K562 (cell line): ENCODE results near the gene MOSPD3. TPM values are rescaled to one million over a fixed set of nuclear protein-coding genes. Genes with fewer than 3 reads are reported as not detected.
A peak's percentile ranks its signal among the peaks of the same experiment; 100 is the strongest.

Experiments used
- ATAC-seq: fragments of 200-7000 bp; cut with Tn5 transposase; 3 replicates; pipeline ENCODE4 v1.9.1; 2020; ENCODE audit warnings: moderate library complexity
- BruUV-seq: library from RNA; stranded (reverse); fragments of 400-500 nt; replicated peaks from 2 replicates; lab custom pipeline; 2021; lab: Mats Ljungman, UMichigan
- CTCF ChIA-PET: fragments of 300-600 bp; formaldehyde crosslinking; extraction: SDS; loops from one replicate; lab custom pipeline; 2021; ENCODE audit warnings: low intra/inter-chr PET ratio; lab: Yijun Ruan, JAX
- POLR2A ChIA-PET: fragments of 300-600, 350-650 bp; sonication (Branson Sonifier 250); formaldehyde crosslinking; extraction: SDS; loops from one replicate; lab custom pipeline; 2021; ENCODE audit warnings: antibody characterized with exemption, inconsistent platforms; lab: Yijun Ruan, JAX
- DNase-seq, 4 experiments: peaks; one replicate each; pipeline versions ENCODE4 v3.0.0 to v3.0.0-alpha.2; 2011 to 2018; ENCODE audit warnings: low spot score in 3 of 4, mixed read lengths in 3 of 4; ENCODE audit errors: extremely low read depth in 1 of 4
- FAIRE-seq: peaks from 2 replicates; lab custom pipeline; 2011; peaks lifted over from hg19 to GRCh38; lab: Jason Lieb, UNC
- H2AFZ ChIP-seq: 2 replicates; pipeline ENCODE4 v1.6.0; 2011; ENCODE audit warnings: low read depth, low read length, control low read depth, inconsistent platforms
- H3K27ac ChIP-seq: fragments of 200-600 bp; 3 replicates; pipeline ENCODE4 v1.8.0; 2011; ENCODE audit warnings: low read depth, mild to moderate bottlenecking, control low read depth, inconsistent platforms, low read length, moderate library complexity, mixed read lengths; ENCODE audit errors: extremely low read depth
- H3K27me3 ChIP-seq, 2 experiments: fragments of 300-600 bp in 1 of 2; 2 replicates in 1 of 2; 3 replicates in 1 of 2; pipeline versions ENCODE4 v1.6.0 to v1.8.0; 2011; ENCODE audit warnings: inconsistent platforms in 2 of 2, low read length in 2 of 2, mild to moderate bottlenecking in 1 of 2, mixed read lengths in 1 of 2, moderate library complexity in 1 of 2; ENCODE audit not compliant: control insufficient read depth in 2 of 2, insufficient read depth in 2 of 2
- H3K36me3 ChIP-seq: fragments of 300-600 bp; 3 replicates; pipeline ENCODE4 v1.8.0; 2011; ENCODE audit warnings: mild to moderate bottlenecking, low read length, inconsistent platforms; ENCODE audit not compliant: control insufficient read depth, insufficient read depth
- H3K4me1 ChIP-seq, 2 experiments: fragments of 200-600 bp in 1 of 2; replicated peaks in 1 of 2; 2 replicates in 1 of 2; 3 replicates in 1 of 2; pipeline versions ENCODE4 v1.5.1 to v1.8.0; 2011; ENCODE audit warnings: inconsistent platforms in 2 of 2, low read length in 2 of 2, mild to moderate bottlenecking in 1 of 2, mixed read lengths in 1 of 2, moderate library complexity in 1 of 2; ENCODE audit not compliant: control insufficient read depth in 2 of 2, insufficient read depth in 2 of 2
- H3K4me2 ChIP-seq: 2 replicates; pipeline ENCODE4 v1.6.1; 2011; ENCODE audit warnings: low read length, control low read depth, inconsistent platforms, mixed read lengths; ENCODE audit not compliant: insufficient read depth
- H3K4me3 ChIP-seq: fragments of 200-600 bp; sonication (generic), shearing (Covaris generic); 2 replicates; pipeline ENCODE4 v1.5.1; 2016; ENCODE audit warnings: control low read depth, inconsistent platforms
- H3K79me2 ChIP-seq: fragments of 200-600 bp; 3 replicates; pipeline ENCODE4 v1.8.0; 2011; ENCODE audit warnings: low read length, inconsistent platforms; ENCODE audit not compliant: control insufficient read depth, insufficient read depth
- H3K9ac ChIP-seq, 2 experiments: 2 replicates each; pipeline versions ENCODE4 v1.6.0 to v1.6.1; 2011; ENCODE audit warnings: low read depth in 2 of 2, low read length in 2 of 2, control low read depth in 1 of 2, inconsistent platforms in 1 of 2, mild to moderate bottlenecking in 1 of 2, mixed read lengths in 1 of 2; ENCODE audit not compliant: insufficient read depth in 1 of 2
- H3K9me1 ChIP-seq: one replicate; pipeline ENCODE4 v1.6.0; 2011; ENCODE audit warnings: inconsistent platforms, mild to moderate bottlenecking, low read length, moderate library complexity; ENCODE audit not compliant: control insufficient read depth, insufficient read depth
- H3K9me3 ChIP-seq: replicated peaks from 2 replicates; pipeline ENCODE4 v1.5.1; 2011; ENCODE audit warnings: low read depth, low read length, inconsistent platforms; ENCODE audit not compliant: control insufficient read depth, insufficient read depth
- H4K20me1 ChIP-seq: replicated peaks from 2 replicates; pipeline ENCODE4 v1.6.1; 2011; ENCODE audit warnings: low read length, inconsistent platforms, mixed read lengths; ENCODE audit not compliant: control insufficient read depth, insufficient read depth
- CEBPB ChIP-seq: fragments of 450-650 bp; IDR thresholded peaks from 2 replicates; pipeline ENCODE4 v1.6.1; 2016; ENCODE audit warnings: missing genetic modification characterization, missing compliant biosample characterization
- FOXP1 ChIP-seq: sonication (generic); formaldehyde crosslinking; IDR thresholded peaks from 2 replicates; pipeline ENCODE4 v1.8.0; 2022; ENCODE audit warnings: mild to moderate bottlenecking, missing genetic modification reagents
- MIER1 ChIP-seq: fragments of 450-650 bp; IDR thresholded peaks from 2 replicates; pipeline ENCODE4 v1.6.1; 2016; ENCODE audit warnings: antibody characterized with exemption, mild to moderate bottlenecking, low read depth
- PRPF4 ChIP-seq: fragments of 200-400 bp; formaldehyde crosslinking; IDR thresholded peaks from one replicate; pipeline ENCODE4 v1.6.1; 2017; ENCODE audit warnings: low read length, low read depth, mild to moderate bottlenecking; ENCODE audit not compliant: insufficient read depth, poor library complexity, severe bottlenecking
- TFE3 ChIP-seq: fragments of 450-650 bp; formaldehyde crosslinking; IDR thresholded peaks from 2 replicates; pipeline ENCODE4 v1.4.0; 2020; ENCODE audit warnings: mild to moderate bottlenecking, mixed read lengths
- ZBTB33 ChIP-seq: sonication (generic); formaldehyde crosslinking; IDR thresholded peaks from 2 replicates; pipeline ENCODE4 v1.8.1; 2023; ENCODE audit warnings: mild to moderate bottlenecking, missing genetic modification reagents
- ZBTB34 ChIP-seq: fragments of 250-450 bp; sonication (Bioruptor Pico); IDR thresholded peaks from 2 replicates; pipeline ENCODE4 v1.8.0; 2021; ENCODE audit warnings: mild to moderate bottlenecking, moderate library complexity
- ZBTB8A ChIP-seq: fragments of 450-650 bp; IDR thresholded peaks from 2 replicates; pipeline ENCODE4 v1.6.1; 2018; ENCODE audit warnings: mild to moderate bottlenecking, moderate library complexity; ENCODE audit not compliant: partially characterized antibody
- ZNF512 ChIP-seq: IDR thresholded peaks from 2 replicates; pipeline ENCODE4 v1.6.1; 2016; ENCODE audit warnings: missing genetic modification characterization, missing compliant biosample characterization
- ZNF75A ChIP-seq: fragments of 450-650 bp; formaldehyde crosslinking; IDR thresholded peaks from 2 replicates; pipeline ENCODE4 v1.4.0; 2020; ENCODE audit warnings: mild to moderate bottlenecking
- WGBS: fragments of 100-300 bp; shearing (Covaris generic); methylation state at CpG from one replicate; pipeline ENCODE4 v1.1.6; 2016; ENCODE audit warnings: low coverage, mixed read lengths; ENCODE audit not compliant: insufficient coverage; ENCODE audit errors: missing lambda C conversion rate; 5-methylcytosine and 5-hydroxymethylcytosine counted together
- in situ Hi-C: fragments of 300-500 bp; cut with MboI; formaldehyde crosslinking; loops from 4 replicates; pipeline ENCODE4 v1.15.0; 2018; ENCODE audit warnings: inconsistent platforms, mixed read lengths
- intact Hi-C: fragments of 100-400 bp; cut with micrococcal nuclease; formaldehyde crosslinking; loops from 2 replicates; pipeline ENCODE4 v1.14.2; 2022
- polyA plus RNA-seq, 8 experiments: library from polyadenylated mRNA; depleted of rRNA in 4 of 8; stranded (reverse) in 5 of 8; unstranded in 3 of 8; fragments of >200 nt; fragmentation: Nextera tagmentation in 2 of 8; fragmentation: Illumina TruSeq in 1 of 8; extraction: Ambion mirVana in 2 of 8; extraction: Trizol in 1 of 8; gene quantifications; 2 replicates each; pipeline versions ENCODE4 v1.2.1 to v1.2.3, GENCODE V29; 2011 to 2014; ENCODE audit warnings: inconsistent platforms in 1 of 8, missing spikeins in 1 of 8
- total RNA-seq, 7 experiments: library from RNA; depleted of rRNA in 6 of 7; stranded (reverse); fragments of >200 nt in 6 of 7; fragmentation: Illumina TruSeq in 2 of 7; extraction: Trizol in 2 of 7; gene quantifications; 2 replicates each; pipeline versions ENCODE4 v1.2.1 to v1.2.3, GENCODE V29; 2011 to 2021; ENCODE audit warnings: low replicate concordance in 1 of 7

MOSPD3 gene
- total and polyA plus RNA-seq, 9 of the 15 experiments (the other 6 are each of a cell fraction or from before 2014, with no cell fraction given), result 1.4 to 32.1 (median 7.3) TPM

GRCh38 chr7:100630066-100630465 lies 17.7 kb downstream of the MOSPD3 start (continued):
- TF ChIP-seq ZNF512 (tag), result peak; percentile 25; the same call in 1 of the 2 replicates

GRCh38 chr7:100632951-100633717 lies 20.8 kb downstream of the MOSPD3 start:
- peak in 1 of 4 experiments; percentile 41 for DNase-seq
- H3K4me2 ChIP-seq, result no peak overlapping the region
- H4K20me1 ChIP-seq, result no peaks in the 10 kb centered on the region; the same call in 1 of the 2 replicates
- peaks cover 67% of the 10 kb centered on the region for H3K36me3 ChIP-seq
- H3K27ac ChIP-seq, result no peak overlapping the region
- H3K27me3 ChIP-seq, result no peaks in the 10 kb centered on the region
- no peak overlapping the region for H3K9ac ChIP-seq
- no peaks in the 10 kb centered on the region for H3K9me3 ChIP-seq
- FAIRE-seq, result no peak
- no peak overlapping the region for H2AFZ ChIP-seq
- intact Hi-C loops (no loop called here), in situ Hi-C loops (no loop called here)
- CTCF ChIA-PET, result no interaction called here
- BruUV-seq, result no TSS peak
- 97% methylated on average over 40 of the region's 72 CpGs for WGBS
- no peaks in the 10 kb centered on the region for H3K9me1 ChIP-seq
- H3K4me3 ChIP-seq, result no peak overlapping the region
- peaks cover 0 to 14% of the 10 kb centered on the region in 2 experiments; a peak in 2 of 5 replicates for H3K4me1 ChIP-seq
- ATAC-seq, result no peak
- POLR2A ChIA-PET, result interaction anchor here (0.7 to 1.4 kb wide), 2 partner anchors 21 to 382 kb away, joined by 3 to 5 read pairs; partner anchors contain the start of gene MOSPD3
- peaks cover 23% of the 10 kb centered on the region for H3K79me2 ChIP-seq
- TF ChIP-seq MIER1 (no peak), ZBTB33 (CRISPR knock-in tag) (peak; percentile 78), FOXP1 (no peak), ZNF75A (CRISPR knock-in tag) (no peak), CEBPB (tag) (no peak), ZBTB8A (no peak), ZBTB34 (CRISPR knock-in tag) (no peak), PRPF4 (peak; percentile 39), TFE3 (CRISPR knock-in tag) (no peak)
